Hypothalamus (tissue), 51 donors: ENCODE data around the gene MACROD2.
A peak's percentile ranks its signal among the peaks of the same experiment; 100 is the strongest.

ENCODE experiments used
- DNase-seq, 51 donors: peaks; one replicate each; lab custom pipeline; 2025; lab: John Stamatoyannopoulos, UW

MACROD2 gene

DNA sequence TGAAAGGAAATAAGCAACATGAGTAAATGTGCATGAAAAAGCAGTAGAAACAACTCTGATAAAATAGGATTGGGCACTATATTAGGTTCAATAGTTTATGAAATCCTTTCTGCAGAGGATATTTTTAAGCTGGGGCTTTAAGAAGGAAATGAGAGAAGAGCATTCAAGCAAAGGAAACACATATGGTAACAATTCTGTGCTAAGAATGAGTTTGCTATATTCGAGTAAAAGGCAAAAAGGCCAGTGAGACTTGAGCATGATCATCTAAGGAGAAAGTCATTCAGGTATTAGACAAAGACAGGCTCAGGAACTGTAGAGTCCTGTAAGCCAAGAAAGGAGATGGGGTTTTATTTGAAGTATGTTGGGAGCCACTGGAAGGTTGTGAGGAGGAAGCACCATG is 729.2 kb downstream of the MACROD2 start:
- no peak for DNase-seq

DNA sequence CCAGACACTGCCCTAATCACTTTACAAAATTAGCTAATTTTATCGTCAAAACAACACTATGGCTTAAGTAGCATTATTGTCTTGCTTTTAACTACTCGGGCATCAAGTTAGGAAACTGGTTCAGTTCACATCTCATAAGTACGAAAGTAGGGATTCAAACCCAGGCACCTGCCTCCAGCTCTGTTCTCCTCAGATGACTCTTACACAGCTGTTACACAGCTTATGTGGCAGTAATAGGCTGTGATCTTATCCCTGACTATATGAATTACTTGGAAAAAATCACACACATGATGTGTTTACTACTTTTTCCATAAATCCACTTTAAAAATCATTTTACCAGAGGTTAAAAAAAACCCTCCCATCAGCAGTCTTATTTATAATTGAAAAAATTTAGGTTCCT is 731.3 kb downstream of the MACROD2 start:
- no peak for DNase-seq

DNA sequence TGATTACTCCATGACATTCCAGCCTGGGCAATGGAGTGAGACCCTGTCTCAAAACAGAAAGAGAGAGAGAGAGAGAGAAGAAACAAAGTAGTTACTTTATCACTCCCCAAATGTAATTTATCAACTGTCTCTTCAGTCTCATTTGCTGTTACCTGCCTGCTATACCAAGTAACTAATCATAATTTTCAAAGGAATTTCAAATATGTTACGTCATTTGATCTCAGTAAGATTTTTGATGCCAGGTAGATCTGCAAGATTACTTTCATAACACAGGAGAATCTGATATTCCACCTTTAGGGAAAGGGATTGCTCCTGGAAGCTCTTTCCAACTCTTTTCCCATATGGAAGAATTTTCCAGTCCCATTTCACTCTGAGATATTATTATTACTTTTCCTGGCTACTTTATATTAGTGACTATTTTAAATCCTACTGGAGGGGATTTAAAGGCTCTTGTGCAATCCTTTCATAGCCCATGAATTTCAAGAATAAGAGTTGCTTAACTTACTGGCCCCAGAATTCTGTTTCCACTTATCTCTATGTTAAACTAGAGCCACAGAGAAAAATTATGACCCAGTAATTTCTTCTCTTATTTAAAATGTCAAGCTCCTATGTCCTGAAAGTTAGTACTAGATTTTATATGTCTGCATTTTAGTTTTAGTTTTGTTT is 732.3 kb downstream of the MACROD2 start:
- DNase-seq: no peak

GRCh38 chr20:14729390-14729789 is 734.1 kb downstream of the MACROD2 start:
- no peak for DNase-seq

DNA sequence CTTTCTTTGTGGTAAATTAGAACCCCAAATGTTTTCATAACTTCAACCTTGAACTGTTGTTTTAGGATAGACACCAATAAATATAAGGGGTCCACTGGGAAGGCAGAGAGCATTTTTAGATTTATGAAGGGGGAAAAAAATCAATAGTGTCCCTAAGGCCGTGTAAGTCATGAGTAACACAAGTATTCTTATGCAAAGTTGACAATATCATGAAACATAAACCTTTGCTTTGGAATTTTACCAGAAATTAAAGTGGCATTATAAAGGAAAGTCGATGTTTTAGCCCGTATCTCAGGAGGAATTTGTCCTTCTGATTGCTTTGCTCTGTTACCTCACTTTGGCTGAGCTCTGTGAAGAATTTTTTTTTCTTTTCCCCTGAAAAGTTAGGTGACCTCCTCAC is 737.0 kb downstream of the MACROD2 start:
- DNase-seq: no peak

DNA sequence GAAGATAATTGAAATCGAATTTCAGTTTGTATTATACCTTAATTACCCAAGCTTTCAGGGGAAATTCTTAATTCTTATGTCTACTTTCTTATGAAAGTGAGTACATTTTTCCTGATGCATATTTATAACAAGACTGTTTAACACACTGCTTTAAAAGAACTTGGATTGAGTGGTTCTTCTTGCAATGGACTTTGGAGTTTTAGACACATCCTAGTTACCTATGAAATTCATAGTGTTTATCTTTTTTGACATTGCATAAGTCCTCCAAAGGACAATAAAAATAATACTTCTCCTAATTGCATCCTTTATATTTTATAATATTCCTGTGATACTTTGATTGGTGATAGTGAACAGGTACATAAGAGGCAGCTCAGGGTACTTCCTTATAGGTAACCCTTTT is 737.7 kb downstream of the MACROD2 start:
- DNase-seq: no peak

- no peak for DNase-seq
These were observed 745.1 kb downstream of the MACROD2 start for GRCh38 chr20:14740380-14740779.

DNA sequence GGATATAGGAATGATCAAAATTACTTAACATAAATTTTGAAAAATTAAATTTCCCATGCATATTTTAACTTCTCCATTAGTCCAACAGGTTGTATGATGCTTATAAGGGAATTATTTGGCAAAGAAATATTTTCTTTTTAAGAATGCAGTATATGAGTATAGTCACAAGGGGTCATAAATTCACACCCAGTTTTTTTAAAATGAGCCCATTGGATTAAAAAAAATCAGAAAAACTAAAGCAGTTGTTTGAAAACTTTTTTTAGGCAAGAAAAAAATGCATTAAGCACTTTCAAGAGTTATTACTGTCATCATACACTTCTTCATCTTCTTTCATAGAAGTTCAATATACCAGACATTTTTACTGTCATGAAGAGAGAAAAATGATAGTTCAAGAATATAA is 746.3 kb downstream of the MACROD2 start:
- DNase-seq: no peak

- no peak for DNase-seq
These were observed 749.4 kb downstream of the MACROD2 start for GRCh38 chr20:14744723-14745122.

- no peak for DNase-seq
These were observed 750.5 kb downstream of the MACROD2 start for GRCh38 chr20:14745830-14746229.

GRCh38 chr20:14751191-14751590 is 755.9 kb downstream of the MACROD2 start:
- no peak for DNase-seq

- no peak for DNase-seq
These were observed 762.4 kb downstream of the MACROD2 start for GRCh38 chr20:14757728-14758127.

DNA sequence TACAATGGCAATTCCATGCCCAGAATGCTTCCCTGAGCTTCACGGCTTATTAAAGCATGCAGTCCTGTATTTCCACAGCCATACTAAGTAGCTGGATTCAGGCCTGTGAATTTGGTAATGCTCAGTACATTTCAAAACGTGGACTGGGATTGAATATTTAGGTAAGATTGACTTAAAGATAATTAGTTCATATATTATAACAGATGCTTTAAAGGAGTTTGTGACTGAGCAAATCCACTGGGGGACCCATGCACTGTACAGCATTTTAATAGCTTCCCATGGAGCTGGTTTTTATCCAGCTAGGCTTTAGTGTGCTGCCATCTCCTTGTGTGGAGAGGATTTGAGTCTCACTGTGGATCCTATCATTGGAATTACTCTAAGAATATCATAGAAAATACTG is 763.0 kb downstream of the MACROD2 start:
- DNase-seq: no peak

GRCh38 chr20:14759979-14760378 is 764.7 kb downstream of the MACROD2 start:
- no peak for DNase-seq

- DNase-seq: no peak
These were observed 766.6 kb downstream of the MACROD2 start for GRCh38 chr20:14761903-14762302.

DNA sequence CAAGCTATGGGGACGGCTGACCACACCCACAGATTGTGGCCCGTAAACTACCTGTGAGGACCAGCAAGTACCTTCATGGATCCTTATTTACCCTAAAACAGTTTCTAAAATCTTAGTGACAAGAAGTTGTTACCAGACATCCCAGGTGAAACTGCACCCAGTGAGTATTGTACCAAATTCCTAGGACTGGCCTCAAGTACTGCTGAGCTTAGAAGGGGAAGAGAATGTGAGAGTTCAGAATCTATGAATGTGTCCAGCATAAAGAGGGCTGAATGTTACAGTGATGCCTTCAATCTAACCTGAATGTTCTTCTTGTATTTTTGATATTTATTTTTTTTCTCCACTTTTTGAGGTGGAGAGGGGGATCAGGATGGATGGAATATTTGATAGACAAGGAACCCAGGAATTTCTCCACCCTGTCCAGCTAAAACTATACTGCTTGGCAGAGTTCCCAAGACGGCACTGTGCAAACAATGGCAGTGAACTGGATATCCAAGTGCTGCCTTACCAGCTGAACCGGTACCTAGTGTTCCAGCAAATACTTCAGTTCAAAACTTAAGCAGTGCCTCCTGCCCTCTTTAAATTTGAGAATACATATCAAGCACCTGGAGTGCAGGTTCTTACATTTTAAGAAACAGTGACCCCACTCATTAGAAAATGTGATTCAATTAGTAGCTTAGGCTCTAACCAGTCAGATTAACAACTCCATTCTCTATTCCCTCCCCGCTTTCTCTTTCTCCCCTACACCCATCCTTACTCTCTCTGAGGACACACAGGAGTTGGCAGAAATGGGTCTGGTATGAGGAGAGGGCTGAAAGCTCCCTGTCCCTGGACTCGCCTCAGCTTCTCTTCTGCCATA is 769.4 kb downstream of the MACROD2 start:
- DNase-seq: no peak

DNA sequence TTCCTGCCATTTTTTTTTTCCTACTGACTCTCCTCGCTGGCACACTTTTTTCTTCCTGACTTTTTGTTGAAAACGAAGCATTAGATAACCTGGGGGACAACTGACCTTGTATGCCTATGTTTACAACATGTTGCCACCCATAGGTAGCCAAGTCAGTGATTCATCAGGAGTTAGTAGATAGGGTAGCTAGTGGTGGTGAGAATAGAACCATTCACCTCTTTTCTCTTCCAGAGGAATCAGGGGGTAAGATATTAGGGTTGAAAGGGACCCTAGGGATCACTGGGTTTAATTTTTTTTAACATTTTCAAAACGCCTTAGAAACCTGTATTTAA is 770.0 kb downstream of the MACROD2 start:
- no peak for DNase-seq

DNA sequence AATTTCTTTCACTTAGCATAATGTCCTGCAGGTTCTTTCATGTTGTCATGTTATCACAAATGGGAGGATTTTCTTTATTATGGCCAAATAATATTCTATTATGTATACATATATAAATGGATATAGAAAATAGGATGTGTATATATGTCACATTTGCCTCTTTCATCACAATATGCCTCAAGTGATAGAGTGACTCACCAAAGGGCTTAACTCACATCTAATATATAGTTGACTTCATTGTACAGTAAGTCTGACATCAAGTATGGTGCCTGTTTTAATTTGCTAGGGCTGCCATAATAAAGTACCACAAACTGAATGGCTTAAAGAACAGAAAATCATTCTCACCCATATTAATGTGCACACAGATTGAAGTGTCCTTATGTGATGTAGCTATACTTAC is 778.2 kb downstream of the MACROD2 start:
- DNase-seq: no peak

DNA sequence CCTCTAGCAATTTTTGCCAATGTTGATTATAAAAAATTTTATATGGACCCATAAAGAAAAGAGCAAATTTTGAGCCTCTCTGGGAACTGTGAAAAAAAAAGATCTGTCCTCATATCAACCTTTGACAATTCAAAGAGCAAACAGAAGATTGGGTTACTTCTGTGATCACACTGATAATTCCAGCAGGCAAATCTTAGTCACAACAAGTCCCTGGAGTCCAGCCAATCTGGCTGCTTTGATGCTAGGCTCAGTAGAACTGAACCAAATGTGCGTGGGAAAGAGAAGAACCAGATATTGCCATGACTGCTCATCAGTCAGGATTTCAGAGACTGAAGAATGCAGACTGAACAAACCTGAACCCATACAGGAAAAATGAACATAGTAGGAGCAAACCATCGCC is 780.5 kb downstream of the MACROD2 start:
- DNase-seq: peak in 3 of 51 donors; percentile 1 to 39 (median 2)

- no peak for DNase-seq
These were observed 782.3 kb downstream of the MACROD2 start for GRCh38 chr20:14777591-14777990.

- DNase-seq: no peak
These were observed 782.8 kb downstream of the MACROD2 start for GRCh38 chr20:14778096-14778495.

- no peak for DNase-seq
These were observed 783.6 kb downstream of the MACROD2 start for GRCh38 chr20:14778875-14779274.
